Measurements from ENCODE around the gene APP. TPM values are rescaled to one million over a fixed set of nuclear protein-coding genes. Genes with fewer than 3 reads are reported as not detected.

Gene APP
- total RNA-seq, 3 donors from 2014 or later (not counting 1 experiment from before 2014, with no cell fraction given), result 5.1 to 10.6 (median 7.8) TPM

- H3K27ac ChIP-seq (ENCODE audit: low read length), result no peak overlapping the region
- no peak overlapping the region for H3K27ac Mint-ChIP-seq
- TF ChIP-seq, protein P1, sequence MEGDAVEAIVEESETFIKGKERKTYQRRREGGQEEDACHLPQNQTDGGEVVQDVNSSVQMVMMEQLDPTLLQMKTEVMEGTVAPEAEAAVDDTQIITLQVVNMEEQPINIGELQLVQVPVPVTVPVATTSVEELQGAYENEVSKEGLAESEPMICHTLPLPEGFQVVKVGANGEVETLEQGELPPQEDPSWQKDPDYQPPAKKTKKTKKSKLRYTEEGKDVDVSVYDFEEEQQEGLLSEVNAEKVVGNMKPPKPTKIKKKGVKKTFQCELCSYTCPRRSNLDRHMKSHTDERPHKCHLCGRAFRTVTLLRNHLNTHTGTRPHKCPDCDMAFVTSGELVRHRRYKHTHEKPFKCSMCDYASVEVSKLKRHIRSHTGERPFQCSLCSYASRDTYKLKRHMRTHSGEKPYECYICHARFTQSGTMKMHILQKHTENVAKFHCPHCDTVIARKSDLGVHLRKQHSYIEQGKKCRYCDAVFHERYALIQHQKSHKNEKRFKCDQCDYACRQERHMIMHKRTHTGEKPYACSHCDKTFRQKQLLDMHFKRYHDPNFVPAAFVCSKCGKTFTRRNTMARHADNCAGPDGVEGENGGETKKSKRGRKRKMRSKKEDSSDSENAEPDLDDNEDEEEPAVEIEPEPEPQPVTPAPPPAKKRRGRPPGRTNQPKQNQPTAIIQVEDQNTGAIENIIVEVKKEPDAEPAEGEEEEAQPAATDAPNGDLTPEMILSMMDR (IDR thresholded peaks at IDR 0.05), result no peak
- ATAC-seq, result no peak
- WGBS (ENCODE audit: insufficient coverage), result 83% methylated on average over 5 of the region's 6 CpGs
- H3K9me3 Mint-ChIP-seq, result no peaks in the 10 kb centered on the region
- H3K4me3 ChIP-seq (ENCODE audit: low read length), result no peak overlapping the region
- H3K4me1 Mint-ChIP-seq, result no peaks in the 10 kb centered on the region
- intact Hi-C loops (cut with micrococcal nuclease), result no loop called here
- H3K4me3 Mint-ChIP-seq, result no peak overlapping the region
- no peaks in the 10 kb centered on the region for H3K27me3 Mint-ChIP-seq (ENCODE audit: low read depth in 2 of 2)
- no peaks in the 10 kb centered on the region for H3K4me1 ChIP-seq (ENCODE audit: control insufficient read depth, insufficient read depth, low read length)
- no peaks in the 10 kb centered on the region for H3K36me3 Mint-ChIP-seq
- no peak for DNase-seq
- H3K9me3 ChIP-seq (ENCODE audit: control insufficient read depth, insufficient read depth, low read length), result no peaks in the 10 kb centered on the region
- H3K27me3 ChIP-seq (ENCODE audit: control insufficient read depth, insufficient read depth, low read length), result no peaks in the 10 kb centered on the region
- H3K36me3 ChIP-seq (ENCODE audit: control insufficient read depth, insufficient read depth, low read length), result no peaks in the 10 kb centered on the region
Observed at GRCh38 chr21:25905126-25905525, 265.4 kb downstream of the APP start.

DNA sequence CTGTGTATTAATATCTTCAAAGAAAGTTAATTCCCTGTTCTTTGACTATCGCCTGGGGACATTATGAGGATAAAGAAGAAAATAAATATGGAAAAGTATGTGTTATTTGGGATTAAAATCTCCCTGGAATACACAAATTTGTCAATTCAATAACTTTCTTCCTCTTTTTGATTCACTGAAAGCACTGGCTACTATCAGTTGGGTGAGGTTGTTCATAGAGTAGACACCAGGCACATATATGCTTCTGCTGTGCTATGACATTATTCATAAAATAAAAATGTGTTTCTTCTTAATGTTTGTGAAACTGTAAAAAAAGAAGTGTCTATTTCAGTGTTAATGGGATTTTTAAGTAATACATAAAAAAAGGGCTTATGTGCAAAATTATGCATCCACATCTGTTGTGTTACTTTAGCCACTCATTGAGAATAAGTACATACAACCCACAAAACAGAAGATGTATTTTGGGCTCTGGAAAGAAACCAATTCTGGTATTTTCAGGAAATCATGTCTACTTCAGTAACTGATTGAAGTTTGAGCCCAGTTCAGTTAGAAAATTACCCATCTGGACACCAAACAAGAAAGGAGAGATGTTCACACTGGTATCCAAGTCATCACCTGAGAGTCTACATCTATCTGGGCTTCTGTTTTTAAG lies 266.4 kb downstream of the APP start:
- DNase-seq, result no peak
- TF ChIP-seq, protein P1 (IDR thresholded peaks at IDR 0.05), result no peak
- Mint-ChIP-seq H3K27ac (no peak overlapping the region), H3K27me3 (ENCODE audit: low read depth in 2 of 2) (no peaks in the 10 kb centered on the region), H3K36me3 (no peaks in the 10 kb centered on the region), H3K4me1 (no peaks in the 10 kb centered on the region), H3K9me3 (no peaks in the 10 kb centered on the region), H3K4me3 (no peak overlapping the region)
- Histone ChIP-seq H3K27me3 (ENCODE audit: control insufficient read depth, insufficient read depth, low read length) (no peaks in the 10 kb centered on the region), H3K4me3 (ENCODE audit: low read length) (no peak overlapping the region), H3K36me3 (ENCODE audit: control insufficient read depth, insufficient read depth, low read length) (no peaks in the 10 kb centered on the region), H3K9me3 (ENCODE audit: control insufficient read depth, insufficient read depth, low read length) (no peaks in the 10 kb centered on the region), H3K4me1 (ENCODE audit: control insufficient read depth, insufficient read depth, low read length) (no peaks in the 10 kb centered on the region), H3K27ac (ENCODE audit: low read length) (no peak overlapping the region)
- no CpG with 5 or more reads among the region's 1 CpG for WGBS (ENCODE audit: insufficient coverage)
- intact Hi-C loops (cut with micrococcal nuclease), result no loop called here
- no peak for ATAC-seq

- Mint-ChIP-seq H3K4me1 (no peaks in the 10 kb centered on the region), H3K27me3 (ENCODE audit: low read depth in 2 of 2) (no peaks in the 10 kb centered on the region), H3K27ac (no peak overlapping the region), H3K4me3 (no peak overlapping the region), H3K36me3 (no peaks in the 10 kb centered on the region), H3K9me3 (no peaks in the 10 kb centered on the region)
- DNase-seq (peak in 1 of 2 donors; percentile 6), ATAC-seq (peak in 1 of 3 donors; percentile 18)
- TF ChIP-seq, protein P1 (IDR thresholded peaks at IDR 0.05), result no peak
- H3K27ac ChIP-seq (ENCODE audit: low read length), result no peak overlapping the region
- intact Hi-C loops (cut with micrococcal nuclease), result no loop called here
- no peaks in the 10 kb centered on the region for H3K4me1 ChIP-seq (ENCODE audit: control insufficient read depth, insufficient read depth, low read length)
- H3K4me3 ChIP-seq (ENCODE audit: low read length), result no peak overlapping the region
- no peaks in the 10 kb centered on the region for H3K27me3 ChIP-seq (ENCODE audit: control insufficient read depth, insufficient read depth, low read length)
- no peaks in the 10 kb centered on the region for H3K9me3 ChIP-seq (ENCODE audit: control insufficient read depth, insufficient read depth, low read length)
- H3K36me3 ChIP-seq (ENCODE audit: control insufficient read depth, insufficient read depth, low read length), result no peaks in the 10 kb centered on the region
- WGBS (ENCODE audit: insufficient coverage), result 34% methylated on average over 5 of the region's 5 CpGs
Observed at GRCh38 chr21:25903607-25904006, 267.0 kb downstream of the APP start.
